ENCODE results near the gene HOXC4.

Gene HOXC4

GRCh38 chr12:54038871-54039414 is 14.7 kb upstream of the HOXC4 start (continued):
- peak; percentile 8; the same call in 1 of the 2 replicates for TF ChIP-seq PATZ1 (tag by site-specific recombination; IDR thresholded peaks at IDR 0.05)
- TF ChIP-seq OVOL3 (tag by site-specific recombination; IDR thresholded peaks at IDR 0.05), result no peak
- TF ChIP-seq ZNF184 (tag by site-specific recombination; IDR thresholded peaks at IDR 0.05), result no peak
- TF ChIP-seq ZNF501 (tag by site-specific recombination; IDR thresholded peaks at IDR 0.05), result peak; percentile 39; the same call in 1 of the 2 replicates
- no peak for TF ChIP-seq ZNF518A (tag by site-specific recombination; conservative IDR thresholded peaks at IDR 0.05; ENCODE audit: low read depth)
- no peak for TF ChIP-seq ZNF658 (tag by site-specific recombination; IDR thresholded peaks at IDR 0.05)
- no peak for TF ChIP-seq ZNF510 (tag by site-specific recombination; IDR thresholded peaks at IDR 0.05; ENCODE audit: insufficient replicate concordance)
- 0 out of 2 replicates have a peak, but pooled peaks have one; percentile 33 for TF ChIP-seq YY2 (tag by site-specific recombination; IDR thresholded peaks at IDR 0.05)
- no peak for TF ChIP-seq PRDM2 (tag by site-specific recombination; IDR thresholded peaks at IDR 0.05; ENCODE audit: borderline replicate concordance)
- TF ChIP-seq ZNF121 (tag by site-specific recombination; IDR thresholded peaks at IDR 0.05), result no peak
- no peak for TF ChIP-seq ZNF571 (tag by site-specific recombination; IDR thresholded peaks at IDR 0.05)
- TF ChIP-seq ATF2 (tag by site-specific recombination; IDR thresholded peaks at IDR 0.05; ENCODE audit: low read depth), result peak; percentile 50; the same call in 1 of the 2 replicates
- TF ChIP-seq ZNF692 (tag by site-specific recombination; IDR thresholded peaks at IDR 0.05), result no peak
- peak; percentile 81 for TF ChIP-seq ZNF366 (tag by site-specific recombination; conservative IDR thresholded peaks at IDR 0.05)
- TF ChIP-seq YY1 (tag by site-specific recombination; IDR thresholded peaks at IDR 0.05), result no peak
- TF ChIP-seq OSR2 (tag by site-specific recombination; IDR thresholded peaks at IDR 0.05), result peak; percentile 89
- TF ChIP-seq SCRT1 (tag by site-specific recombination; IDR thresholded peaks at IDR 0.05; ENCODE audit: borderline replicate concordance), result no peak
- no peak for TF ChIP-seq ZNF211 (tag by site-specific recombination; IDR thresholded peaks at IDR 0.05; ENCODE audit: low read depth)
- no peak for TF ChIP-seq ZNF26 (tag by site-specific recombination; IDR thresholded peaks at IDR 0.05)
- TF ChIP-seq ZNF138 (tag by site-specific recombination; IDR thresholded peaks at IDR 0.05; ENCODE audit: borderline replicate concordance), result no peak
- no peak for TF ChIP-seq ZNF621 (tag by site-specific recombination; IDR thresholded peaks at IDR 0.05)

Measured in HEK293 (cell line).